ENCODE results near the gene FUT7.

Gene FUT7

DNA sequence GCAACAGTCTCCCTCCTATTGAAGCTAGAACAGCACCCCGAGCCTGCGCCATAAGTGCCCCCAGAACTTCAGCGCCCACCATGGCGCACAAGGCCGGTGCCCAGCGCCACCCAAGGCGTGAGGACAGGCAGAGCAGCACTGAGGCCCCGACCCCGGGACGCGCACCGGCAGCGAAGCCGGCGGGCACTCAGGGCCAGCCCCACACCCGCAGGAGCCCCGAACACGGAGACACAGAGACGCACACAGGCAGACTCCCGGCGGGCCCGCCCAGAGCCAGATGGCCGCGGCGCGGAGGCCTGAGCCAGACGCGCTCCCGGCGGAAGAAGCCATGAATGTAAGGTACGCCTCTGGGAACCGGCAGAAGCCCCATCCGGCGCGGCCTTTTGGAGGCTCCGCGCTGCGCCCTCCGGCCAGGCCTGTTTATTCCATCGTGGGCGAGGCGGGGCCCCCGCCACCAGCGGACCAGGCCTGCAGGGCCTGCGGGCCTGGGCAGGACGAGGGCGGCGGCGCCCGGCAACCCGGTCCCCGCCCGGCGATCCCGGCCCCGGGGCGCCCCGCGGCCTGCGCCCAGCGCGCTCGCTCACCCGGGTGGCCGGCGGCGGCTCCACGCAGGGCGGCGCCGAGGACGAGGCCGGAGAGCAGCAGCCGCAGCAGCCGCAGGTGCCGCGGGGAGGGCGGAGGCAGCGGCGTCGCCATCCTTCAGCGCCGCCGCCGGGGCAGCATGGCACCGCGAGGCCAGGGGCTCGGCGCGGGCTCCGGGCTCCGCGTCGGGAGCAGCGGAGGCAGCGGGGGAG is 13.6 kb upstream of the FUT7 start:
- Histone ChIP-seq H3K27me3 (ENCODE audit: control insufficient read depth in 1 of 2, insufficient read depth in 2 of 2, low read length in 2 of 2) (peaks cover 5 to 32% of the 10 kb centered on the region in 2 donors), H3K4me3 (ENCODE audit: low read depth in 1 of 2, low read length in 2 of 2) (peak overlapping the region; percentile 62 to 74), H3K36me3 (ENCODE audit: insufficient read depth, low read length) (no peaks in the 10 kb centered on the region), H3K9ac (ENCODE audit: low read length) (no peak overlapping the region), H3K9me3 (ENCODE audit: low read length) (no peaks in the 10 kb centered on the region), H3K4me1 (ENCODE audit: insufficient read depth, low read length) (peaks cover 10% of the 10 kb centered on the region), H3K27ac (ENCODE audit: low read depth, low read length) (peak overlapping the region; percentile 42)

GRCh38 chr9:137044502-137045177 is 12.8 kb upstream of the FUT7 start:
- H3K27ac ChIP-seq (ENCODE audit: low read depth, low read length): no peak overlapping the region
- H3K36me3 ChIP-seq (ENCODE audit: insufficient read depth, low read length): no peaks in the 10 kb centered on the region
- H3K9me3 ChIP-seq (ENCODE audit: low read length): no peaks in the 10 kb centered on the region
- peaks cover 10% of the 10 kb centered on the region for H3K4me1 ChIP-seq (ENCODE audit: insufficient read depth, low read length)
- H3K27me3 ChIP-seq (ENCODE audit: control insufficient read depth in 1 of 2, insufficient read depth in 2 of 2, low read length in 2 of 2): peaks cover 3 to 24% of the 10 kb centered on the region in 2 donors
- no peak overlapping the region for H3K9ac ChIP-seq (ENCODE audit: low read length)
- H3K4me3 ChIP-seq (ENCODE audit: low read depth in 1 of 2, low read length in 2 of 2): peak overlapping the region; percentile 61 to 62

- Histone ChIP-seq H3K4me3 (ENCODE audit: low read depth in 1 of 2, low read length in 2 of 2) (no peak overlapping the region), H3K4me1 (ENCODE audit: insufficient read depth, low read length) (peaks cover 10% of the 10 kb centered on the region), H3K36me3 (ENCODE audit: insufficient read depth, low read length) (peaks cover 4% of the 10 kb centered on the region), H3K9ac (ENCODE audit: low read length) (no peak overlapping the region), H3K27me3 (ENCODE audit: control insufficient read depth in 1 of 2, insufficient read depth in 2 of 2, low read length in 2 of 2) (peaks cover 0 to 18% of the 10 kb centered on the region in 2 donors), H3K9me3 (ENCODE audit: low read length) (no peaks in the 10 kb centered on the region), H3K27ac (ENCODE audit: low read depth, low read length) (no peak overlapping the region)
Measured at GRCh38 chr9:137044037-137044436, 12.1 kb upstream of the FUT7 start.

- Histone ChIP-seq H3K4me1 (ENCODE audit: insufficient read depth, low read length) (peaks cover 10% of the 10 kb centered on the region), H3K9ac (ENCODE audit: low read length) (no peak overlapping the region), H3K27me3 (ENCODE audit: control insufficient read depth in 1 of 2, insufficient read depth in 2 of 2, low read length in 2 of 2) (peaks cover 0 to 13% of the 10 kb centered on the region in 2 donors), H3K9me3 (ENCODE audit: low read length) (no peaks in the 10 kb centered on the region), H3K36me3 (ENCODE audit: insufficient read depth, low read length) (peaks cover 9% of the 10 kb centered on the region), H3K4me3 (ENCODE audit: low read depth in 1 of 2, low read length in 2 of 2) (no peak overlapping the region), H3K27ac (ENCODE audit: low read depth, low read length) (no peak overlapping the region)
Measured at GRCh38 chr9:137042751-137043727, 11.2 kb upstream of the FUT7 start.

- H3K27me3 ChIP-seq (ENCODE audit: control insufficient read depth in 1 of 2, insufficient read depth in 2 of 2, low read length in 2 of 2): no peaks in the 10 kb centered on the region
- H3K4me3 ChIP-seq (ENCODE audit: low read depth in 1 of 2, low read length in 2 of 2): no peak overlapping the region
- peaks cover 9% of the 10 kb centered on the region for H3K36me3 ChIP-seq (ENCODE audit: insufficient read depth, low read length)
- H3K27ac ChIP-seq (ENCODE audit: low read depth, low read length): no peak overlapping the region
- H3K9me3 ChIP-seq (ENCODE audit: low read length): no peaks in the 10 kb centered on the region
- H3K4me1 ChIP-seq (ENCODE audit: insufficient read depth, low read length): peaks cover 10% of the 10 kb centered on the region
- no peak overlapping the region for H3K9ac ChIP-seq (ENCODE audit: low read length)
Measured at GRCh38 chr9:137041124-137041523, 9.2 kb upstream of the FUT7 start.

DNA sequence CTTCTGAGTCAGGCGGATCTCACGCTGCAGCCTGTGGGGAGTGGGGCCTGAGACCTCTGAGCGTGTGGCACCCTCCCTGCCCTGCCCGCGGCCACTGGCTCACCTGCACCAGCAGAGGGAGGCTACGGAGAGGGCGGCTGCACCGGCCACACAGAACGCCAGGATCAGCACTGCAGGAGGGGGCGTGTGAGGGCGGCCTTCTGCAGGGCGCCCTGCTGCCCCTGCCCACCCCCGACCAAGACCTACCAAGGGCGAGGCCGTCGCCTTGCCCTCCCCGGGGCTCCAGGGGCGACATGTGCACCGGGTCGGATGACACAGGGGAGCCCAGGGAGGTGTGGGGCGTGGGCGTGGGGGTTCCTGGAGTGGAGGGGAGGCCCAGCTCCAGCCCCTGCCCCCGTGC is 8.7 kb upstream of the FUT7 start:
- no peak overlapping the region for H3K4me3 ChIP-seq (ENCODE audit: low read depth in 1 of 2, low read length in 2 of 2)
- peaks cover 0 to 3% of the 10 kb centered on the region in 2 donors for H3K27me3 ChIP-seq (ENCODE audit: control insufficient read depth in 1 of 2, insufficient read depth in 2 of 2, low read length in 2 of 2)
- no peaks in the 10 kb centered on the region for H3K9me3 ChIP-seq (ENCODE audit: low read length)
- no peak overlapping the region for H3K27ac ChIP-seq (ENCODE audit: low read depth, low read length)
- H3K36me3 ChIP-seq (ENCODE audit: insufficient read depth, low read length): peaks cover 9% of the 10 kb centered on the region
- no peak overlapping the region for H3K9ac ChIP-seq (ENCODE audit: low read length)
- peaks cover 10% of the 10 kb centered on the region for H3K4me1 ChIP-seq (ENCODE audit: insufficient read depth, low read length)

GRCh38 chr9:137039611-137040366 is 7.9 kb upstream of the FUT7 start:
- peaks cover 6% of the 10 kb centered on the region for H3K4me1 ChIP-seq (ENCODE audit: insufficient read depth, low read length)
- no peak overlapping the region for H3K4me3 ChIP-seq (ENCODE audit: low read depth in 1 of 2, low read length in 2 of 2)
- no peak overlapping the region for H3K9ac ChIP-seq (ENCODE audit: low read length)
- no peaks in the 10 kb centered on the region for H3K9me3 ChIP-seq (ENCODE audit: low read length)
- peaks cover 3% of the 10 kb centered on the region in 2 donors for H3K27me3 ChIP-seq (ENCODE audit: control insufficient read depth in 1 of 2, insufficient read depth in 2 of 2, low read length in 2 of 2)
- H3K27ac ChIP-seq (ENCODE audit: low read depth, low read length): no peak overlapping the region
- peaks cover 9% of the 10 kb centered on the region for H3K36me3 ChIP-seq (ENCODE audit: insufficient read depth, low read length)

DNA sequence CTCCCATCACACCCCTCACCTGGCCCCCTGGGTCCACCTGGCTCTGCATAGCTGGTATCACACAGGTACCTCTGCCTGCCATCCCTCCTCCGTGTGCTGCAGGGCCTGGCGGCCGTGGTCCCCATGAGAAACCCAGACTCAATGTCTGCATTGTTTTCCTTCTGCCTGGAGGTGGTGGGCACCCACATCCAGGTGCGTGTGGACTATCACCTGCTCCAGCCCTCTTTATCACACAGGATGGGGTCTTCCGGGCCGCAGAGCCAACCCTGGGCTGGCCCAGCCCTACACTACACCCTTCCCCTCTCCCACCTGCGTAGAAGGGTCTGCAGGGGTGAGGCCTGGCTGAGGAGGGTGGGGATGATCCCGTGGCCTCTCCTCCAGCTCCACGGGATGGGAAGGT is 7.0 kb upstream of the FUT7 start:
- peaks cover 9% of the 10 kb centered on the region for H3K36me3 ChIP-seq (ENCODE audit: insufficient read depth, low read length)
- no peak overlapping the region for H3K27ac ChIP-seq (ENCODE audit: low read depth, low read length)
- H3K4me3 ChIP-seq (ENCODE audit: low read depth in 1 of 2, low read length in 2 of 2): no peak overlapping the region
- H3K27me3 ChIP-seq (ENCODE audit: control insufficient read depth in 1 of 2, insufficient read depth in 2 of 2, low read length in 2 of 2): peaks cover 3 to 7% of the 10 kb centered on the region in 2 donors
- no peak overlapping the region for H3K9ac ChIP-seq (ENCODE audit: low read length)
- no peaks in the 10 kb centered on the region for H3K9me3 ChIP-seq (ENCODE audit: low read length)
- H3K4me1 ChIP-seq (ENCODE audit: insufficient read depth, low read length): no peaks in the 10 kb centered on the region

GRCh38 chr9:137037483-137037882 is 5.6 kb upstream of the FUT7 start:
- Histone ChIP-seq H3K27me3 (ENCODE audit: control insufficient read depth in 1 of 2, insufficient read depth in 2 of 2, low read length in 2 of 2) (peaks cover 3 to 7% of the 10 kb centered on the region in 2 donors), H3K4me1 (ENCODE audit: insufficient read depth, low read length) (no peaks in the 10 kb centered on the region), H3K27ac (ENCODE audit: low read depth, low read length) (no peak overlapping the region), H3K4me3 (ENCODE audit: low read depth in 1 of 2, low read length in 2 of 2) (no peak overlapping the region), H3K36me3 (ENCODE audit: insufficient read depth, low read length) (peaks cover 9% of the 10 kb centered on the region), H3K9me3 (ENCODE audit: low read length) (no peaks in the 10 kb centered on the region), H3K9ac (ENCODE audit: low read length) (no peak overlapping the region)

DNA sequence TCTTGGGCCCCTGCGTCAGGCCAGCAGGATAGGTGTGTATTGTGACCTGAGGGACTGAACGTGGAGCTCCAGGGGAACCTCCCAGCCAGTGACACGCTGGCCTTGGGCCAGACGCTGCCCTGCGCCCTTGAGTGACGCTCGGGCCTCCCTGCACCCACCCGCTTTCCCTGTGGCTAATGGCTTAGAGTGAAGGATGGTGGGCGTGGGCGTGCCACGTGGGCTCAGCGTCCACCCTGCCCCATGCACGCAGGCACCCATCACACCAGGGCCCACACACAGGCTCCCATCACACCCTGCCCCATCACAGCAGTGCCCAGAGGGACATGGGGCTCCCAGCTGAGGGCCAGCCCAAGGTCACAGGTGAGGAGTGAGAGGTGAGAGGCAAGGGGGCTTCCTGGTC is 5.1 kb upstream of the FUT7 start:
- Histone ChIP-seq H3K4me1 (ENCODE audit: insufficient read depth, low read length) (no peaks in the 10 kb centered on the region), H3K27me3 (ENCODE audit: control insufficient read depth in 1 of 2, insufficient read depth in 2 of 2, low read length in 2 of 2) (peaks cover 3 to 7% of the 10 kb centered on the region in 2 donors), H3K27ac (ENCODE audit: low read depth, low read length) (no peak overlapping the region), H3K9ac (ENCODE audit: low read length) (no peak overlapping the region), H3K4me3 (ENCODE audit: low read depth in 1 of 2, low read length in 2 of 2) (no peak overlapping the region), H3K9me3 (ENCODE audit: low read length) (no peaks in the 10 kb centered on the region), H3K36me3 (ENCODE audit: insufficient read depth, low read length) (peaks cover 9% of the 10 kb centered on the region)

Measured in muscle layer of colon (tissue), 2 donors.